ENCODE data around the gene ATG13.
A peak's percentile ranks its signal among the peaks of the same experiment; 100 is the strongest.

ATG13 gene

DNA sequence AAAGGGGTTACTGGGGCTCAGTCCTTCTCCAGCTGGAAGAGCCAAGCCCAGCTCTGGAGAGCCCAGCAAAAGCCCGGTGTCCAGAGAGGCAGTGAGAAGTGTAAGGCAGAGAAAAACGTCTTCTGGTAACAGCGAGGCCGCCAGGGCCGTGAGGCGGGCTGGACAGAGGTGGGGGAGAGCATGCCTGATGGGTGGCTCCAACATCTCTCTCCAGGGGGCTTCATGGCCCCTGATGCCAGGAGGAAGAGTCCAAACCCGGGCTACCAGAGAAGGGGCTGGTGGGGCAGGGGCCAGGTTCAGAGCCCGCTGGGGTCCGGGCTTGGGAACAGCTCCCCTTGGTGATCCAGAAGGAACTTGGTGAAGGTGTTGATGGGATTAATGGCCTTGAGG is 61.4 kb downstream of the ATG13 start:
- no peak overlapping the region for H3K4me3 ChIP-seq (ENCODE audit: low read depth, low read length)
- TF ChIP-seq, protein P1, sequence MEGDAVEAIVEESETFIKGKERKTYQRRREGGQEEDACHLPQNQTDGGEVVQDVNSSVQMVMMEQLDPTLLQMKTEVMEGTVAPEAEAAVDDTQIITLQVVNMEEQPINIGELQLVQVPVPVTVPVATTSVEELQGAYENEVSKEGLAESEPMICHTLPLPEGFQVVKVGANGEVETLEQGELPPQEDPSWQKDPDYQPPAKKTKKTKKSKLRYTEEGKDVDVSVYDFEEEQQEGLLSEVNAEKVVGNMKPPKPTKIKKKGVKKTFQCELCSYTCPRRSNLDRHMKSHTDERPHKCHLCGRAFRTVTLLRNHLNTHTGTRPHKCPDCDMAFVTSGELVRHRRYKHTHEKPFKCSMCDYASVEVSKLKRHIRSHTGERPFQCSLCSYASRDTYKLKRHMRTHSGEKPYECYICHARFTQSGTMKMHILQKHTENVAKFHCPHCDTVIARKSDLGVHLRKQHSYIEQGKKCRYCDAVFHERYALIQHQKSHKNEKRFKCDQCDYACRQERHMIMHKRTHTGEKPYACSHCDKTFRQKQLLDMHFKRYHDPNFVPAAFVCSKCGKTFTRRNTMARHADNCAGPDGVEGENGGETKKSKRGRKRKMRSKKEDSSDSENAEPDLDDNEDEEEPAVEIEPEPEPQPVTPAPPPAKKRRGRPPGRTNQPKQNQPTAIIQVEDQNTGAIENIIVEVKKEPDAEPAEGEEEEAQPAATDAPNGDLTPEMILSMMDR (conservative IDR thresholded peaks at IDR 0.05; ENCODE audit: low read depth, low read length) = no peak
- DNase-seq (ENCODE audit: low read depth) = no peak

DNA sequence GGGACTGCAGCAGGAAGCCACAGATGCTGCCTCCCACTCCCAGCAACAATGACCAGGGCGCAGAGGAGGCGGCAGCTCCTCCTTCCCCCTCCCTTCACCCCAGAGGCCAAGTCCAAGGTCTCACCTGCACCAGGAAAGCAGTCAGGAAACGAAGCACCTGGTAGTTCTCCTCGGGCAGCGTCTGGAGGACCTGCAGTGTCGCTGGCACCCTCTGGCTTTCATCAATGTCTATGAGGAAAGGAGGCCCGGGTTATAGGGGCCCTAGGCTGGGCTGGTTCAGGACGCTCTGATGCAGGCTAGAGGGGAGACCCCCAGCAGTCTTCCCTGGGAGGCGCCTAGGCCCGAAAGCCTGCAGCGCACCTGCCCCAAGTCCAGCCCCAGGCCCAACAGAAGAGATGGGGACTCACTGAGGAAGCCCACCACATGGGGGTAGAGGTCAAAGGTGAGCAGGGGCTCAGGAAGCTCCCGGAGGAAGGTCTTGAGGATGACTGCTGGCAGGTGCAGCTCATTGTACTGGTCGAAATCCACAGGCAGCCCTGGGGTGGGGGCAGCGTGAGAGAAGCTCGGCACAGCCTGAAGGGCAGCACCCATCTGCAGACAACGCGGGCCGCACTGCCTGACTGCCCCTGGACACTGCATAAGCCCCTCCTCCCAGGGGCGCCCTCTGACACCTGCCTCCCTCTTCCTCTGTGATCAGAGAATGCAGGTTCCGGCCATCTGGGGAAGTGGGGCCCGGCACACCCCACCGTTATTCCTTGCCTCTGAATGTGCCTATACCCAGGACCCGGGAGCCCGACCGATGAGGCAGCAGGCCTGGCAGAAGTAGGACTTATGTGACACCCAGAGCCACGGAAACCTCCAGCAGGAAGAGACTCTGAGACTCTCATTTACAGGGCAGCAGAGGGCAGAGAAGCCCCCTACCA is 62.1 kb downstream of the ATG13 start:
- no peak overlapping the region for H3K4me3 ChIP-seq (ENCODE audit: low read depth, low read length)
- DNase-seq (ENCODE audit: low read depth) = no peak
- TF ChIP-seq, protein P1 (conservative IDR thresholded peaks at IDR 0.05; ENCODE audit: low read depth, low read length) = no peak

DNA sequence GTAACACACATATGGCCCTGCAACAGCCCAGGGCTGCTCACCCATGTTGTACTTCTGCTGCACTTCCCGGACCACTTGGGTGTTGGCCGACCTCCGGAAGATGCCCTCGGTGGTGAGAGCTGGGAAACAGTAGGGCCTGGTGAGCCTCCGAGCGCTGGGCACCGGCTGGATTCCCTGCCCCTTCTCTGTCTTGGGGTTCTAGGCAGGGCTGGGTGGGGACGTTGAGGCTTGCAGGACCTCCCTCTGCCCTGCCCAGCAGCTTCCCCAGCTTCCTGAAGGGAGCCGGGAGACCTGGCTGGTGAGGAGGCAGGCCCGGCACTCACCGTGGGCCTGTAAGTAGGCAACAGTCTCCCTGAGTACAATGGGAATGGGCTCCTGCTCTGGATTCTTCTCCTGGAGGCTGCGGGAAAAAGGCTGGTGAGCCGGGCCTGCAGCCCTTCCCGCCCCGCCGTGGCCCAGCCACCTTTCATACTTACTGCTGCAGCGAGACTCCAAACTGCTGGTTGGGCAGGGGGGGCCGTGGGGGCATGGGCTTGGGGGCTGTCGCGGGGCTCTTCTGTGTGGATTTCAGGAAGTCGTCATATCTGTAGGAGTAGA is 62.9 kb downstream of the ATG13 start:
- no peak for DNase-seq (ENCODE audit: low read depth)
- H3K4me3 ChIP-seq (ENCODE audit: low read depth, low read length) = no peak overlapping the region
- TF ChIP-seq, protein P1 (conservative IDR thresholded peaks at IDR 0.05; ENCODE audit: low read depth, low read length) = no peak

DNA sequence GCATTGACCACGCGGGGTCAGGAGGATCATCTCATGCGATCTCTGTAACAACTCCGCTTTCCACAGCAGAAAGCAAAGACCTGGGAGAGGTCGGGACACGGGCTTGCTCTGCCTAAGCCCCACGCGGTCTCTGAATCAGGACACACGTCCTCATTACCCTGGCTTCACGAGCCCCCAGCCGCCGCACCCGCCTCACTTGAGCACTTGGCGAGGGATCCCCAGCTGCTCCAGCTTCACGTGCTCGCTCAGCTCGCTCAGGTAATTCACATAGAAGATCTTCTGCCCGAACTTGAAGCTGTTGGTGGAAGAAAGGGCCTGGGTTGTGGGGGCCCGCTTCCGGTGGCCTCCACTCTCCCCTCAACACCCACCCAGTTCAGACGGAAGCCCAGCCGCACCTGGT is 63.5 kb downstream of the ATG13 start:
- TF ChIP-seq, protein P1 (conservative IDR thresholded peaks at IDR 0.05; ENCODE audit: low read depth, low read length) = no peak
- H3K4me3 ChIP-seq (ENCODE audit: low read depth, low read length) = no peak overlapping the region
- DNase-seq (ENCODE audit: low read depth) = no peak

DNA sequence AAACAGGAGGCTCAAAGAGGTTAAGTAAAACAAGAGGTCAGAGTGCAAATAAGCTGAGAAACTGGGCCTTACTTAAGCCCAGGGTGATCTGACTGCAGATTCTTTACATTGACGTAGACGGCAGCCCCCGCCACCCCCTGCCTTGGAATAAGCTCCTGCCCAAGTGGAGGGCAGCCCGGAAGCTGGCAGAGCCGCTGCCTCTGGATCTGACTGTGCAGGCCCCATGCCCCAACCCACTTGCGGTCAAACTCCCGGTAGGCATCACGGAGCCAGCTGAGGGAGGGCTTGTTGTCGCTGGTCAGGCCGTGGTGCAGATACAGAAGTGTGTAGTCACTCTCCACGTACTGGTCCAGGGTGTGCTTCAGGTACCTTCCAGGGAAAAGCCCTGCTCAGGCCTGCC is 64.5 kb downstream of the ATG13 start:
- H3K4me3 ChIP-seq (ENCODE audit: low read depth, low read length) = no peak overlapping the region
- TF ChIP-seq, protein P1 (conservative IDR thresholded peaks at IDR 0.05; ENCODE audit: low read depth, low read length) = no peak
- DNase-seq (ENCODE audit: low read depth) = no peak

DNA sequence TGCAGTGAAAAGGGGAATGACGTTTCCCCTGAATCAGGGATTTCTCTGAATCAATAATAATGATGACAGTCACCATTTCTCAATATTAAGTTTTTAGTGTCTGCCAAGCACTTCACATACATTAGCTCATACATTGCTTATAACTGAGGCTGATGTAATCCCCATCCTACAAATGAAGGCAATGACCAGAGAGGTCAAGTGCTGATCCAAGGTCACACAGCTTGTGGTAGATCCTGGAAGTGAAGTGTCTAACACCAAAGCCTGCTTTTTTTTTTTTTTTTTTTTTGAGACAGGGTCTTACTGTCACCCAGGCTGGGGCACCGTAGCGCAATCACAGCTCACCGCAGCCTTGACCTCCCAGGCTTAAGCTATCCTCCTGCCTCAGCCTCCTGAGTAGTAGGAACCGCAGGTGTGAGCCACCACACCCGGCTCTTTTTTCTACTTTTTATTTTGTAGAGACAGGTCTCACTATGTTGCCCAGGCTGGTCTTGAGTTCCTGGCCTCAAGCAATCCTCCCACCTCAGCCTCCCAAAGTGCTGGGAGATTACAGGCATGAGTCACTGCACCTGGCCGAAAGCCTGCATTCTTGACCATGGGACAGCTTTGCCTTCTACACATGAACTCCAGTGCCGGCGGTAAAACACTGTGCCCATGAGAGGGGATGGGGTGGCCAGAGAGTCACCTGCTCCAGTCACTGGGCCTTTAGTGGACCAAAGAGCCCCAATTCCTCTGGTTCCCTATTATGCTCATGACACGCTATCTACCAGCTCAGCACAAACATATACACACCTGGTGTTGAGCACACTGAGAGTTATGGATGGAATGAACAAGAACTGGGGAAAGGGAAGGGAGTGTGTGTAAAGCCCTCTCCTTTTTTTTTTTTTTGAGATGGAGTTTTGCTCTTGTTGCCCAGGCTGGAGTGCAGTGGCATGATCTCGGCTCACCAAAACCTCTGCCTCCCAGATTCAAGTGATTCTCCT is 65.7 kb downstream of the ATG13 start:
- H3K4me3 ChIP-seq (ENCODE audit: low read depth, low read length) = no peak overlapping the region
- TF ChIP-seq, protein P1 (conservative IDR thresholded peaks at IDR 0.05; ENCODE audit: low read depth, low read length) = no peak
- DNase-seq (ENCODE audit: low read depth) = peak; percentile 37

All from choroid plexus epithelial cell (primary cell).